Colonic mucosa (tissue), 4 donors: ENCODE measurements around the gene CST5. TPM values are rescaled to one million over a fixed set of nuclear protein-coding genes. Genes with fewer than 3 reads are reported as not detected.
"Not testable (repeated sequence)": the region's sequence is repeated elsewhere in the genome, so short reads cannot be mapped to it uniquely, and the experiment has no call there.

ENCODE experiments used
- DNase-seq: peaks from one replicate; pipeline ENCODE4 v3.0.0-alpha.2; 2020
- H3K27ac ChIP-seq: fragments of 200-600 bp; one replicate; pipeline ENCODE4 v1.8.0; 2021
- H3K27me3 ChIP-seq: fragments of 200-600 bp; one replicate; pipeline ENCODE4 v1.8.0; 2021
- H3K36me3 ChIP-seq: fragments of 200-600 bp; one replicate; pipeline ENCODE4 v1.8.0; 2021
- H3K4me1 ChIP-seq: fragments of 200-600 bp; one replicate; pipeline ENCODE4 v1.8.0; 2021; ENCODE audit warnings: mild to moderate bottlenecking
- H3K4me3 ChIP-seq: fragments of 200-600 bp; one replicate; pipeline ENCODE4 v1.8.0; 2021
- H3K9ac ChIP-seq, 2 donors: one replicate each; pipeline ENCODE4 v1.7.0; 2013; ENCODE audit warnings: control low read depth in 2 of 2, low read depth in 2 of 2, low read length in 2 of 2
- H3K9me3 ChIP-seq: fragments of 200-600 bp; one replicate; pipeline ENCODE4 v1.8.0; 2021
- CTCF ChIP-seq: fragments of 200-600 bp; IDR thresholded peaks from one replicate; pipeline ENCODE4 v1.8.0; 2022; ENCODE audit warnings: antibody characterized with exemption, mild to moderate bottlenecking
- intact Hi-C: fragments of 100-400 bp; cut with DNase I; formaldehyde crosslinking; loops from one replicate; pipeline ENCODE4 v1.14.1; 2022
- total RNA-seq, 2 donors: library from RNA; stranded (reverse); fragmentation: NEBNext Ultra II Directional in 1 of 2; extraction: Animal tissue kit (Norgen Biotek cat#: 25700) in 1 of 2; gene quantifications; one replicate each; pipeline ENCODE4 v1.2.1, GENCODE V29; 2021
- donor health status: healthy.
- donor health status: DM: no; HTN: no; CAD: no.
- donor health status: DM: no; HTN: no; CAD: no.

Gene CST5
- total RNA-seq, 2 donors from 2014 or later, result not detected

GRCh38 chr20:23870461-23870860 lies 9.1 kb downstream of the CST5 start:
- H3K4me3 ChIP-seq, result no peak overlapping the region
- H3K36me3 ChIP-seq, result no peaks in the 10 kb centered on the region
- H3K27me3 ChIP-seq, result no peaks in the 10 kb centered on the region
- DNase-seq, result no peak
- no peak for TF ChIP-seq CTCF
- no peak overlapping the region for H3K9ac ChIP-seq
- no peaks in the 10 kb centered on the region for H3K4me1 ChIP-seq
- H3K27ac ChIP-seq, result no peak overlapping the region
- H3K9me3 ChIP-seq, result no peaks in the 10 kb centered on the region
- intact Hi-C loops, result no loop called here

- Histone ChIP-seq H3K36me3 (no peaks in the 10 kb centered on the region), H3K27ac (no peak overlapping the region), H3K9me3 (no peaks in the 10 kb centered on the region), H3K9ac (no peak overlapping the region), H3K4me1 (no peaks in the 10 kb centered on the region), H3K27me3 (no peaks in the 10 kb centered on the region), H3K4me3 (no peak overlapping the region)
- intact Hi-C loops, result no loop called here
- TF ChIP-seq CTCF, result no peak
- DNase-seq, result no peak
These were observed 10.0 kb downstream of the CST5 start for GRCh38 chr20:23869520-23869919.

GRCh38 chr20:23868321-23868720 lies 11.2 kb downstream of the CST5 start:
- no peak overlapping the region for H3K4me3 ChIP-seq
- H3K27ac ChIP-seq, result no peak overlapping the region
- H3K9ac ChIP-seq, result no peak overlapping the region
- no peaks in the 10 kb centered on the region for H3K9me3 ChIP-seq
- H3K36me3 ChIP-seq, result no peaks in the 10 kb centered on the region
- DNase-seq, result no peak
- intact Hi-C loops, result no loop called here
- H3K27me3 ChIP-seq, result no peaks in the 10 kb centered on the region
- TF ChIP-seq CTCF, result no peak
- no peaks in the 10 kb centered on the region for H3K4me1 ChIP-seq

GRCh38 chr20:23867152-23867776 lies 12.3 kb downstream of the CST5 start:
- Histone ChIP-seq H3K27ac (no peak overlapping the region), H3K36me3 (no peaks in the 10 kb centered on the region), H3K27me3 (no peaks in the 10 kb centered on the region), H3K9ac (no peak overlapping the region), H3K4me3 (no peak overlapping the region), H3K4me1 (no peaks in the 10 kb centered on the region), H3K9me3 (no peaks in the 10 kb centered on the region)
- no peak for TF ChIP-seq CTCF
- DNase-seq, result no peak
- intact Hi-C loops, result no loop called here

GRCh38 chr20:23860771-23861170 lies 18.8 kb downstream of the CST5 start:
- DNase-seq, H3K27ac ChIP-seq, H3K27me3 ChIP-seq, H3K9ac ChIP-seq, H3K36me3 ChIP-seq, intact Hi-C loops, H3K4me1 ChIP-seq, H3K9me3 ChIP-seq, H3K4me3 ChIP-seq: not testable (repeated sequence)

- no peak for TF ChIP-seq CTCF
- Histone ChIP-seq H3K36me3 (no peaks in the 10 kb centered on the region), H3K9me3 (no peaks in the 10 kb centered on the region), H3K27me3 (no peaks in the 10 kb centered on the region), H3K4me3 (no peak overlapping the region), H3K9ac (no peak overlapping the region), H3K4me1 (no peaks in the 10 kb centered on the region), H3K27ac (no peak overlapping the region)
- no peak for DNase-seq
- intact Hi-C loops, result no loop called here
These were observed 21.5 kb downstream of the CST5 start for GRCh38 chr20:23857962-23858595.
